Measurements from ENCODE around the gene ACOT7. TPM values are rescaled to one million over a fixed set of nuclear protein-coding genes. Genes with fewer than 3 reads are reported as not detected.

ACOT7 gene
- total RNA-seq, 1 experiment from 2014 or later = 70.2 TPM

- Histone ChIP-seq H2AFZ (no peak overlapping the region), H3K4me1 (replicated peaks; ENCODE audit: insufficient read depth) (no peaks in the 10 kb centered on the region), H3K4me3 (no peak overlapping the region), H3K36me3 (ENCODE audit: low read depth) (no peaks in the 10 kb centered on the region), H3K27me3 (ENCODE audit: insufficient read depth, low read depth) (no peaks in the 10 kb centered on the region), H3F3A (ENCODE audit: insufficient read depth, low read depth) (no peaks in the 10 kb centered on the region), H3K4me2 (no peak overlapping the region), H3K79me2 (ENCODE audit: low read depth) (no peaks in the 10 kb centered on the region), H3K9me2 (ENCODE audit: insufficient read depth) (no peaks in the 10 kb centered on the region), H4K20me1 (ENCODE audit: insufficient read depth) (no peaks in the 10 kb centered on the region), H3K27ac (no peak overlapping the region), H3K9me3 (ENCODE audit: insufficient read depth, low read depth) (no peaks in the 10 kb centered on the region)
- intact Hi-C loops (cut with micrococcal nuclease; ENCODE audit: unreplicated experiment) = no loop called here
- ChIA-PET CTCF (no interaction called here), POLR2A (ENCODE audit: unreplicated experiment) (no interaction called here)
- no TSS peak for BruUV-seq (replicated peaks)
- TF ChIP-seq EZH2 (IDR thresholded peaks at IDR 0.05; ENCODE audit: low read depth) (no peak), CTCF (conservative IDR thresholded peaks at IDR 0.05) (no peak)
- no peak for DNase-seq
Observed at GRCh38 chr1:6267686-6268322, 125.8 kb downstream of the ACOT7 start.

DNA sequence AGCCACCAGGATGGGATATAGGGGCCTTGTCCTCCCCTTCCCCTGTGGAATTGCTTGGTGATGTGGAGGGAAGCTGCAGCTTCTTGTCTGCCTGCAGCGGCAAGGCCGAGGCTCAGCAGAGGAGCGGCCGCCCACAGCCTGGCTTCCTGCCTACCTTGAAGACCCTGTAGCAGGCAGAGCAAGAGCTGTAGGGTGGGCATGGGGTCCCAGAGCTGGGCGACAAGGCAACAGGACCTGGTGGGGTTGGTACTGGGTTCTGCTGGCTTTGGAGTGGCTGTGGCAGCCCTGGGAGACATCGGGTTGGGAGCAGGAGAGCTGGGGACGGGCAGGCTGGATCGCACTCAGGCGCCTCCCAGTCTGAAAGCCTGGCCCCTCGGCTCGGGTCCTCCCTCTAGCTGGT lies 126.9 kb downstream of the ACOT7 start:
- Histone ChIP-seq H3K4me3 (no peak overlapping the region), H3K79me2 (ENCODE audit: low read depth) (no peaks in the 10 kb centered on the region), H3K36me3 (ENCODE audit: low read depth) (no peaks in the 10 kb centered on the region), H3K27me3 (ENCODE audit: insufficient read depth, low read depth) (no peaks in the 10 kb centered on the region), H3K4me2 (no peak overlapping the region), H3K27ac (no peak overlapping the region), H3K9me3 (ENCODE audit: insufficient read depth, low read depth) (no peaks in the 10 kb centered on the region), H3K4me1 (replicated peaks; ENCODE audit: insufficient read depth) (no peaks in the 10 kb centered on the region), H3K9me2 (ENCODE audit: insufficient read depth) (no peaks in the 10 kb centered on the region), H4K20me1 (ENCODE audit: insufficient read depth) (no peaks in the 10 kb centered on the region), H2AFZ (no peak overlapping the region), H3F3A (ENCODE audit: insufficient read depth, low read depth) (no peaks in the 10 kb centered on the region)
- intact Hi-C loops (cut with micrococcal nuclease; ENCODE audit: unreplicated experiment) = no loop called here
- CTCF ChIA-PET = no interaction called here
- POLR2A ChIA-PET (ENCODE audit: unreplicated experiment) = no interaction called here
- TF ChIP-seq EZH2 (IDR thresholded peaks at IDR 0.05; ENCODE audit: low read depth) (no peak), CTCF (conservative IDR thresholded peaks at IDR 0.05) (no peak)
- no TSS peak for BruUV-seq (replicated peaks)
- no peak for DNase-seq

DNA sequence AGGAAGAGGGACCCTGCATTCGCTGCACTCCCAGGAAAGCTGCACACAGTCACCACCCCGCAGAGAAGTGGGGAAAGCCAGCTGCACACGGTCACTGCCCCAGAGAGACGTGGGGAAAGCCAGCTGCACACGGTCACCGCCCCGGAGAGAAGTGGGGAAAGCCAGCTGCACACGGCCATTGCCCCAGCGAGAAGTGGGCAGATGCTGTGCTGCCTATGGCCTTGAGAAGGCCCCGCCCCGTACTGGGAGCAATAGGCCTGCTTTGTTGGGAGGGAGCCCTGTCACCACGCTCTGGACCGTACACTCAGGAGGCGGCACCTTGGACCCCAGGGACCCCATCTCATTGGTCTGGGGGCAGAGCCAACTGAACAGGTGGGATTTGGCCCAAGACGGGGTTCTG lies 128.4 kb downstream of the ACOT7 start:
- Histone ChIP-seq H3K9me2 (ENCODE audit: insufficient read depth) (no peaks in the 10 kb centered on the region), H3K27me3 (ENCODE audit: insufficient read depth, low read depth) (no peaks in the 10 kb centered on the region), H3K27ac (no peak overlapping the region), H3K36me3 (ENCODE audit: low read depth) (no peaks in the 10 kb centered on the region), H2AFZ (no peak overlapping the region), H3K9me3 (ENCODE audit: insufficient read depth, low read depth) (no peaks in the 10 kb centered on the region), H4K20me1 (ENCODE audit: insufficient read depth) (no peaks in the 10 kb centered on the region), H3F3A (ENCODE audit: insufficient read depth, low read depth) (no peaks in the 10 kb centered on the region), H3K4me1 (replicated peaks; ENCODE audit: insufficient read depth) (no peaks in the 10 kb centered on the region), H3K4me2 (no peak overlapping the region), H3K79me2 (ENCODE audit: low read depth) (no peaks in the 10 kb centered on the region), H3K4me3 (no peak overlapping the region)
- POLR2A ChIA-PET (ENCODE audit: unreplicated experiment) = no interaction called here
- CTCF ChIA-PET = interaction anchor here (0.6 kb wide), 1 partner anchor 221 kb away, joined by 3 read pairs; no protein-coding TSS in a partner anchor
- no peak for DNase-seq
- intact Hi-C loops (cut with micrococcal nuclease; ENCODE audit: unreplicated experiment) = no loop called here
- TF ChIP-seq EZH2 (IDR thresholded peaks at IDR 0.05; ENCODE audit: low read depth) (no peak), CTCF (conservative IDR thresholded peaks at IDR 0.05) (no peak)
- BruUV-seq (replicated peaks) = no TSS peak
